Activated T-helper 9 cell treated with anti-CD3 and anti-CD28 coated beads, Interleukin-2, amount 50 U/mL, for 16 hours (primary cell): ENCODE measurements around the gene SAP130.

Experiments
- DNase-seq: peaks from one replicate; pipeline ENCODE4 v3.0.0-alpha.2; 2020; ENCODE audit warnings: low read depth

SAP130 gene

GRCh38 chr2:128026448-128027277 lies 1.2 kb downstream of the SAP130 start:
- DNase-seq, result no peak

DNA sequence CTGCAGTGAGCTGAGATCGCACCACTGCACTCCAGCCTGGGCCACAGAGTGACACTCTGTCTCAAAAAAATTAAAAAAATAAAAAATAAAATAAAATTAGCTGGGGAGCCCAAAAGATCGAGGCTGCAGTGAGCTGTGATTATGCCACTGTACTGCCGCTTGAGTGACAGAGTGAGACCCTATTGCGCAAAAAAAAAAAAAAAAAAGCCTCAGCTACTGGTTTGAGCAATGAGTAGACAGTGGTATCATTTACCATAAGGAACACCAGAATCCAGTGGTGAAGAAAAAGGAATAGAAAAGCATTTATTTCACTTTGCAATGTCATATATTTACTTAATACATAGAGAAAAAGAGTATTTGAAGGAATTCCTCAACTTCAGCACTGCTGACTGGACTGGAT lies 3.0 kb downstream of the SAP130 start:
- no peak for DNase-seq

GRCh38 chr2:128017561-128017960 lies 10.3 kb downstream of the SAP130 start:
- no peak for DNase-seq

DNA sequence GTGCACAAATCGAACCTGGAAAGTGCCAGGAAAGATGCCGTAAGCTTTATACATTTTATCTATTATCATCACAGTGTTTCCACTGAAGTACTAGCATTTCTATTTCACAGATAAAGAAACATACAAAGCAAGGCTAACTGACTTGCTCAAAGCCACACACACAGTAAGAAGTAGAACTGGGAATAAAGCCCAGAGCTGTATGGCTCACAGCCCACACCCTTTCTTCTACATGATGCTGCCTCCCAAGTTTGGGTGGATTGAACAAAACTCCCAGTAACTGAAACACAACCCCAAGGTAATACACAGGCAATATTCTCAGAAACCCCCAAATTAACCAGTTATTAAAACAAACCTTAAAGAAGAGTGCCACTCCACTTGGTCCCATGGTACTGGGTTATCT lies 11.2 kb downstream of the SAP130 start:
- DNase-seq, result no peak

- DNase-seq, result no peak
Observed at GRCh38 chr2:128012698-128013097, 15.2 kb downstream of the SAP130 start.

DNA sequence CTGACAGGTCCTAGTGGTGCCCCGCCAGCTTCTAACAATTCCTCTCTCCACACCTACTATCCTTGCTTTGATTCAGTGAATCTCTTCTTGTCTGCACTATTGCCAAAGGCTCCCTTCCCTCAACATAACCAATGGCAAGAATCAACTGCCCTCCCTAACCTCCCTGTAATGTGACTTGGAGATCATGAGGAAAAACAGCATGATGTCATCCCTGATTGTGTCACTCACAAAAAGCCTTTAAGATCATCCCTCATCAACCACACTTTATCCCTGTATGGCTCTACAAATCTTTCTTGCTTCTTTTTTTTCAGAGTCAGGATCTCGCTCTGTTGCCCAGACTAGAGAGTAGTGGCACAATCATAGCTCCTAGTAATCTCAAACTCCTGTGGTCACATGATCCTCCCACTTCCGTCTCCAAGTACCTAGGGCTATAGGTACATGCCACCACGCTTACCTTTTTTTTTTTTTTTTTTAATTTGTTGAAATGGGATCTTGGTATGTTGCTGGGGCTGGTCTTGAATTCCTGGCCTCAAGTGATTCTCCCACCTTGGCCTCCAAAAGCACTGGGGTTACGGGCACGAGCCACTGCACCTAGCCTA lies 19.7 kb downstream of the SAP130 start:
- DNase-seq, result no peak

- no peak for DNase-seq
Observed at GRCh38 chr2:128004509-128004908, 23.4 kb downstream of the SAP130 start.

DNA sequence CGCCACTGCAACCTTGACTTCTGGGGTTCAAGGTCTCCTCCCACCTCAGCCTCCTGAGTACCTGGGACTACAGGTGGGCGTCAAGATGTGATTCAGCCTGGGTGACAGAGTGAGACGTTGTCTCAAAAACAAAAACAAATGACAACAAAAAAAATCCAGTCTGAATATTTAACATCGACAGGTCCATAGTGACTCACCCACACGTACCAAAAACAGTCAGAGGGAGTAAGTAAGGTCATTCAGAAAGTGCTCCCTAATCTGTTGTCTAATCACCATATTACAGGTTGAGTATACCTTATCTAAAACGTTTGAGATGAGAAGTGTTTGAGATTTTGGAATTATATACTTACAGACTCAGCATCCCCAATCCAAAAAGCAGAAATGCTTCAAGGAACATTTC lies 24.4 kb downstream of the SAP130 start:
- DNase-seq, result no peak

DNA sequence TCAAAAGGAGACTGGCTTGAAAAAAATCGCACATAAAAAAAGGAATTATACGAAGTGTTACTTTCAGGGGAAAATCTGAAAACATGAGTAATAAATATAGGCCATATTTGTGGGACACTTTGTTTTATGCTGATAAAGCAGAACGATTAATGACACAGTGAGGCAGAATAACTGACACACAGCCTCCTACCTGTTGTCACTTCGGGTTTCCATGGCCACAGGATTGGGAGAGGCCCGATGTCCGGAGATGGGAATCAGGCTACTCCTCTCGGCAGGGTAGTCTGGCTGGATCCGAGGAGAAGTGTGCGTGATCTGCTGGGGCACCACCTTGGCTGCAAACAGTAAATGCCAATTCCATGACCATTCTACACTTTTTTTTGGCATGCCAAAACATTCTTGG lies 31.7 kb downstream of the SAP130 start:
- DNase-seq, result no peak

- DNase-seq, result no peak
Observed at GRCh38 chr2:127995725-127996124, 32.1 kb downstream of the SAP130 start.

- DNase-seq, result no peak
Observed at GRCh38 chr2:127993659-127994058, 34.2 kb downstream of the SAP130 start.

DNA sequence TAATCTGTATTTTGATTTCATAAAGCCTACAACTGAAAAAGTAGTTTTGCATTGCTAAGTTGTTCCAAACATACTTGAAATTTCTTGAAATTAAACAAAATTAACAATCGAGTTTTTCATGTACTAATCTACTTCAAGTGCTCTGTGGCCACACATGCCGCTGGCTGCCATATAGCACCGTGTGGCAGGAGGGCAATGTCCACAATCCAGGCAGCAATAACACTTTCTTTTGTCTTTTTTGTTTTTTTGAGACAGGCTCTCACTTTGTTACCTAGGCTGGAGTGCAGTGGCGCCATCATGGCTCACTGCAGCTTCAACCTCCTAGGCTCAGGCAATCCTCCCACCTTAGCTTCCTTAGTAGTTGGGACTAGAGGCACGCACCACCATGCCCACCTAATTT lies 36.1 kb downstream of the SAP130 start:
- no peak for DNase-seq

DNA sequence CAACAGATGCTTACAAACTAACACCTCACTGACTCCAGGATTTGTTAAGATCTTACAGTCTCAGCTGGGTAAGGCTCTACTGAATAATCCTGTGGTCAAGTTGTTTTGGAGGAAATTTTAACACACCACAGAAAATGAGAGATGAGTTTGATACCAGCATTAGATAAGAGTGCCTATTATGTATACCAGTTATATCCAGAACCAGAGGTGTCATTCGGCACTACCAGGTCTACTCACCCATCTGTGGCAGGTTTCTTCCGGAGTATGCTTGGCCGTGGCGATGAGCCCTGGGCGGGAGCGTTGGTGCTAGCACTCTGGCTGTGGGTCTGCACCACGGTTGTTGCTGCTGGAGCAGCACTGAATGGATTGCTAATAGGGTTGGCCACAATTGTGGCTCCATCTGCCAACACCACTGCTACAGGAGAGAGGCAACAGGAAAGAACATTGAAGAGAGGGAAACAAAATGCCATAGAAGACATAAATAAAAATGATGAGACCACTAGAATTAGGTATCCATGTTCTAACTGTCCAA lies 41.2 kb downstream of the SAP130 start:
- DNase-seq, result no peak

DNA sequence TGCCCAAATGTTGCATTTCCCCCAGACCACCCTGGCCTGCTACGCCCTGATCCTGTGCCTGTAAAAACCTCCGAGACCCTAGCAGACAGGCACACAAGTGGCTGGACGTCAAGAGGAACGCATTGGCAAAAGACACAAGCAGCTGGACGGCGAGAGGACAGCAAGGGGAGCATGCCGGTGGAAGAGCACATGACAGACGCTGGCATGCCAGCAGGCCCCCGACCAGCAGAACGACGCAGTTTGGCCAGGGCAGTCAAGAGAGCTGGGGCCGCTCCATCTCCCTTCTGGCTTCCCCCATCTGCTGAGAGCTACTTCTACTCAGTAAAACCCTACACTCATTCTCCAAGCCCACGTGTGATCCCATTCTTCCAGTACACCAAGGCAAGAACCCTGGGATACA lies 42.1 kb downstream of the SAP130 start:
- DNase-seq, result no peak

DNA sequence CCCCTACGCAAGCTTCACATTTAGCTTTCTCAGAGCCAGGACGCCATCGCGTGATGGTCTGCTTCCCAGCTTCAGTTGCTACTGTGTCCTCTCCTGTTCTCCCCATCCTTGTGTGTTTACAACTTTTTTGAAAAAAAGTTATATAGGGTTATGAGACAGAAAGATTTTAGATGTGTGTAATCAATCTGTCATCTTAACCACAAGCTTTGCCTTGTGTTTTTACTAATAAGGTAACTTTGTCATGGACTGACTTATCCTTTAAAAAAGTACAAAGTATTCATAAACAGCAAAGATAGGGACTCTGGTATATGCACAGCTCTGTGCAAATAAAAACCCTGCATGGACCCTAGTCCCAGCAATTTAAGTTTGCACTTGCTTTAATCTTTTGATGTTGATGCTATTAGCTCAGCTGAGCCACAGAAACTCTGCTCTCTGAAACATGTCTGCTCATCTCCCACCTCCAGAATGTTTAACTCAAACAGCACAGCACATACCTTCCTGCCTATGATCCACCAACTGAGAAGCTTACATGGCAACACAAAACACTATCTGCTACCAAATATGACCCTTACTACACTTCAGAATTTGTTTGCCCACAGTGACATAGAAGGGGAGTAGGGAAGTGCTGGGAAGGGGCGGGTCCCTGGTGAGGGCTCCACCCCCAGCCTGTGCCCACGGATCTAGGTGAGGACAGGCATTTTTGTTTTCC lies 42.7 kb downstream of the SAP130 start:
- no peak for DNase-seq

DNA sequence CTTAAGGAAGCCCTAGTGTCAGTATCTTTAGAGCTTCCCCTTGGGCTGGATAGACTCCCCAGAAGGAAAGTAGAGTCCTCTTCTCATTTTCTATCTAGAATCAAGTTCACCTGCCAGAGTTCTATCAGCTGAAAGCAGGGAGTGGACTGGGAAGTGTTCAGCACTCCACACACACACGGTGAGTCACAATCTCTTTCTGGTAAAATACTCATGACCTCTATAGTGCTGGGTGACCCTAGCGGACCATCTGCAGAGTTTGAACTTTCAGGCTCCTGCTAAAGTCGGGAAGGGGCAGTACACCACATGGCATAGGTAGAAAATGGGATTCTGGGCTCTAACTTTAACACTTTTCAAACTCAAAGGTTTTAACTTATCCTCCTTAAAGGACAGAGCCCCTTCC lies 43.3 kb downstream of the SAP130 start:
- no peak for DNase-seq

- no peak for DNase-seq
Observed at GRCh38 chr2:127969446-127969845, 58.4 kb downstream of the SAP130 start.

DNA sequence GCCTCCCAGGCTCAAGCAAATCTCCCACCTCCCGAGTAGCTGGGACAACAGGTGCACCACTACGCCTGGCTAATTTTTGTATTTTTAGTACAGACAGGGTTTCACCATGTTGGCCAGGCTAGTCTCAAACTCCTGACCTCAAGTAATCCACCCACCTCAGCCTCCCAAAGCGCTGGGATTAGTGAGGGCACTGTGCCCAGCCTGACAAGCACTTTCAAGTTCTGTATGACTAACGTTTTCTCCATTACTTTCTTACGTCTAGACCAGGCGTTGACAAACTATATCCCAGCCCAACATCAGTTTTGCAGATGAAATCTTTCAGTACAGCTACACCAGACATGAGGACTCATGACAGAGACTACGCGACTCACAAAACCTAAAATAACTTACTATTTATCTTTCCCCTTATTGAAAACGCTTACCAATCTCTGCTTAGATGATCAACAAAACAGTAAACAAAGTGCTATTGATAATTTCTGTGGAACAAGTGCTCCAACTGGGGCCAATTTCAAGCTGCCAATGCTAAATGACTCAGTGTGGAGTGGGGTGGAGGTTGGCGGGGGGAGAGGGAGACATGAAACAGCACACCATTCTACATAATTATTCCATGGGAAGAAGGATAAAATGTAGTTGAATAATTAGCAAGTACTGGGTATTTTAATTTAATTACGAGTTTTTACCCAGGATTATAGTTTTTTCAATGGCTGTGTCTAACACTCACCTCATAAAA lies 59.1 kb downstream of the SAP130 start:
- no peak for DNase-seq

GRCh38 chr2:127961729-127962128 lies 66.1 kb downstream of the SAP130 start:
- DNase-seq, result no peak

DNA sequence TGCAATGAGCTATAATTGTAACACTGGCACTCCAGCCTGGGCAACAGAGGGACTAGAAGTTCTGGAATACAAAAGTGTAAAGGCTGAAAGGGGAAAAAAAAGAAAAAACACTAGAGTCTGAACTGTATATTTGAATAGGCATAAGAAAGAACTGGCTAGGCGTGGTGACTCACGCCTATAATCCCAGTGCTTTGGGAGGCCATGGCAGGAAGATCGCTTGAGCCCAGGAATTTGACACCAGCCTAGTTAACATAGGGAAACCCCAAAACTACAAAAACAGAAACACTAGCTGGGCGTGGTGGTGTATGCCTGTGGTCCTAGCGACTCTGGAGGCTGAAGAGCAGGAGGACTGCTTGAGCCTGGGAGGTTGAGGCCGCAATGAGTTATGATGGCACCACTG lies 70.6 kb downstream of the SAP130 start:
- no peak for DNase-seq

- DNase-seq, result no peak
Observed at GRCh38 chr2:127954857-127955256, 73.0 kb downstream of the SAP130 start.

DNA sequence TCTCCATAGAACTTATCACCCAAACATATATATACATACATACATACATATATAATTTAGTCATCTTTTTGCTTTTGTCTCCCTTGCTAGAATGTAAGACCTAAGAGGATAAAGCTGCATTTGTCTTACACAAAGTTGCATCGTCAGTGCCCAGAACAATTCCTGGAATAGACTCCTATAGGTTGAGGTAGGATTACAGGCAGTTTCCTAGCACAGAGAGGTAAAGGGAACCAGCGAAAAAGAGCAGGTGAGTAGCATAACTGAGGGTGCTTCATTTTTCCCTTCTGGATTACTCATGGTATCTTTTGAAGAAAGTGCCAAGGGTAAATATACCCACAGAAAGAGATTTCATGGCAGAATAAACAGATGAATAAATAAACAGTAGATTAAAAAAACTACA lies 74.0 kb downstream of the SAP130 start:
- no peak for DNase-seq
